Lung (tissue), 12 donors: ENCODE measurements around the gene CCDC106. TPM values are rescaled to one million over a fixed set of nuclear protein-coding genes. Genes with fewer than 3 reads are reported as not detected.

Experiments
- ATAC-seq: fragments of 200-7000 bp; cut with Tn5 transposase; one replicate; pipeline ENCODE4 v1.9.1; 2020; ENCODE audit warnings: moderate number of reproducible peaks; ENCODE audit not compliant: insufficient read depth, low FRiP score
- DNase-seq, 3 donors: peaks; one replicate each; pipeline ENCODE4 v3.0.0-alpha.2; 2013 to 2017
- H3K27ac ChIP-seq, 2 donors: one replicate each; pipeline ENCODE4 v1.5.1; 2013; ENCODE audit warnings: mild to moderate bottlenecking in 2 of 2, moderate library complexity in 2 of 2, control low read depth in 1 of 2, inconsistent platforms in 1 of 2, low read depth in 1 of 2, low read length in 1 of 2
- H3K27me3 ChIP-seq, 3 donors: one replicate each; pipeline ENCODE4 v1.5.1; 2013; ENCODE audit warnings: low read length in 2 of 3; ENCODE audit not compliant: control insufficient read depth in 3 of 3, insufficient read depth in 3 of 3
- H3K36me3 ChIP-seq, 4 donors: one replicate each; pipeline ENCODE4 v1.5.1; 2013; ENCODE audit warnings: low read length in 4 of 4, mild to moderate bottlenecking in 1 of 4, moderate library complexity in 1 of 4; ENCODE audit not compliant: control insufficient read depth in 4 of 4, insufficient read depth in 4 of 4
- H3K4me1 ChIP-seq, 5 donors: one replicate each; pipeline ENCODE4 v1.5.1; 2013; ENCODE audit warnings: low read length in 5 of 5, mild to moderate bottlenecking in 2 of 5, moderate library complexity in 1 of 5; ENCODE audit not compliant: control insufficient read depth in 5 of 5, insufficient read depth in 5 of 5
- H3K4me3 ChIP-seq: one replicate; pipeline ENCODE4 v1.5.1; 2013; ENCODE audit warnings: mild to moderate bottlenecking, control low read depth, moderate library complexity
- H3K9ac ChIP-seq, 2 donors: one replicate each; pipeline ENCODE4 v1.5.1; 2013; ENCODE audit warnings: low read length in 2 of 2, control low read depth in 1 of 2; ENCODE audit not compliant: insufficient read depth in 1 of 2
- H3K9me3 ChIP-seq, 4 donors: one replicate each; pipeline ENCODE4 v1.5.1; 2013; ENCODE audit warnings: low read length in 3 of 4, mild to moderate bottlenecking in 1 of 4, moderate library complexity in 1 of 4; ENCODE audit not compliant: control insufficient read depth in 4 of 4, insufficient read depth in 3 of 4
- WGBS, 2 donors: extraction: QIAGEN DNeasy Blood & Tissue Kit; methylation state at CpG; one replicate each; pipeline ENCODE4 v1.1.7; 2013; 5-methylcytosine and 5-hydroxymethylcytosine counted together
- polyA plus RNA-seq, 2 donors: library from polyadenylated mRNA; stranded (reverse); fragments of 200-250 nt; gene quantifications; one replicate each; pipeline ENCODE4 v1.2.1, GENCODE V29; 2013
- total RNA-seq, 2 donors: library from RNA; depleted of rRNA in 1 of 2; stranded (reverse); fragments of >200 nt in 1 of 2; gene quantifications; one replicate each; pipeline ENCODE4 v1.2.1, GENCODE V29; 2014 to 2021
- TF ChIP-seq, protein P1 (sequence below): IDR thresholded peaks from 2 replicates; pipeline ENCODE4 v1.5.1; 2012; ENCODE audit warnings: mild to moderate bottlenecking; ENCODE audit errors: control extremely low read depth, extremely low read depth
- donor health status: control.
- donor health status: control.
- donor health status: Bipolar disorder and iron deficiency.
- donor health status: healthy.
- donor health status: DM: yes; HTN: yes; CAD: no.

The CCDC106 gene
- total and polyA plus RNA-seq, 4 donors = 8.3 to 25.9 (median 14.3) TPM

DNA sequence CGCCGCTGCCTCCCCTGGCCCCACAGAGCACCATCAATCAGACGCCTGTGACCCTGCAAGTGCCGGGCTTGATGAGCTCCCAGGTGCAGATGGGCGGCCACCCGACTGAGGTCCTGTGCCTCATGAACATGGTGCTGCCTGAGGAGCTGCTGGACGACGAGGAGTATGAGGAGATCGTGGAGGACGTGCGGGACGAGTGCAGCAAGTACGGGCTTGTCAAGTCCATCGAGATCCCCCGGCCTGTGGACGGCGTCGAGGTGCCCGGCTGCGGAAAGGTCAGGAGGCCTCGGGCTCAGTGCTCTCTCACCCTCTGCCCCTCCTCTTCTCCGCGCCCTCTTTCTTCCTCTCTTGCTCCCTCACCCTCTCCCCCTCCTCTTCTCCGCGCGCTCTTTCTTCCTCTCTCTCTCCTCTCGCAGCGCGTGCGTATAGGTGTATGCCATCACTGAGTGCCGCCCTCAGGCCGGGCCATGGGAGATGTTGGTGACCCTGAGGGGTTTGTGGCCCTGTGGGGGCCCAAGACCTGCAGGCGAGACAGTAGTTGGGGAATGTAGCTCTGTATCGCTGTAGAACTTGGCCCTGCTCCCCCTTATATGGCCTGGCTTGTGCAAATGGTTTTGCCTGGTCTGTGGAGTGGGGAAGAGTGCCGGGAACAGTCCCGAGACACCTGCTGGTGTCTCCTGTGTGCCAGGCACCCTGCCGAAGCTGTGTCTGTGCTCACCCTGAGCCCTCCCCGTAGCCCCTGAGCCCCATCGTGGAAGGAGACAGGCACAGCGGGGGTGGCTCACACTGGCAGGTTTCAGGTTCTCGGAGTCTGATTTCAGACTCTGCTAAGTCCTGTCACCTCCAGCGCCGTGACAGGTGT is 21.6 kb downstream of the CCDC106 start:
- no peaks in the 10 kb centered on the region for H3K9me3 ChIP-seq
- H3K9ac ChIP-seq = no peak overlapping the region
- H3K27me3 ChIP-seq = no peaks in the 10 kb centered on the region
- H3K4me1 ChIP-seq = peaks cover 0 to 2% (median 0%) of the 10 kb centered on the region in 5 donors
- peaks cover 11 to 63% (median 39%) of the 10 kb centered on the region in 4 donors for H3K36me3 ChIP-seq
- H3K4me3 ChIP-seq = no peak overlapping the region
- TF ChIP-seq, protein P1, sequence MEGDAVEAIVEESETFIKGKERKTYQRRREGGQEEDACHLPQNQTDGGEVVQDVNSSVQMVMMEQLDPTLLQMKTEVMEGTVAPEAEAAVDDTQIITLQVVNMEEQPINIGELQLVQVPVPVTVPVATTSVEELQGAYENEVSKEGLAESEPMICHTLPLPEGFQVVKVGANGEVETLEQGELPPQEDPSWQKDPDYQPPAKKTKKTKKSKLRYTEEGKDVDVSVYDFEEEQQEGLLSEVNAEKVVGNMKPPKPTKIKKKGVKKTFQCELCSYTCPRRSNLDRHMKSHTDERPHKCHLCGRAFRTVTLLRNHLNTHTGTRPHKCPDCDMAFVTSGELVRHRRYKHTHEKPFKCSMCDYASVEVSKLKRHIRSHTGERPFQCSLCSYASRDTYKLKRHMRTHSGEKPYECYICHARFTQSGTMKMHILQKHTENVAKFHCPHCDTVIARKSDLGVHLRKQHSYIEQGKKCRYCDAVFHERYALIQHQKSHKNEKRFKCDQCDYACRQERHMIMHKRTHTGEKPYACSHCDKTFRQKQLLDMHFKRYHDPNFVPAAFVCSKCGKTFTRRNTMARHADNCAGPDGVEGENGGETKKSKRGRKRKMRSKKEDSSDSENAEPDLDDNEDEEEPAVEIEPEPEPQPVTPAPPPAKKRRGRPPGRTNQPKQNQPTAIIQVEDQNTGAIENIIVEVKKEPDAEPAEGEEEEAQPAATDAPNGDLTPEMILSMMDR = no peak
- H3K27ac ChIP-seq = no peak overlapping the region
- ATAC-seq = no peak
- 89% methylated on average over 43 of the region's 43 CpGs for WGBS, 2 donors
- no peak for DNase-seq

DNA sequence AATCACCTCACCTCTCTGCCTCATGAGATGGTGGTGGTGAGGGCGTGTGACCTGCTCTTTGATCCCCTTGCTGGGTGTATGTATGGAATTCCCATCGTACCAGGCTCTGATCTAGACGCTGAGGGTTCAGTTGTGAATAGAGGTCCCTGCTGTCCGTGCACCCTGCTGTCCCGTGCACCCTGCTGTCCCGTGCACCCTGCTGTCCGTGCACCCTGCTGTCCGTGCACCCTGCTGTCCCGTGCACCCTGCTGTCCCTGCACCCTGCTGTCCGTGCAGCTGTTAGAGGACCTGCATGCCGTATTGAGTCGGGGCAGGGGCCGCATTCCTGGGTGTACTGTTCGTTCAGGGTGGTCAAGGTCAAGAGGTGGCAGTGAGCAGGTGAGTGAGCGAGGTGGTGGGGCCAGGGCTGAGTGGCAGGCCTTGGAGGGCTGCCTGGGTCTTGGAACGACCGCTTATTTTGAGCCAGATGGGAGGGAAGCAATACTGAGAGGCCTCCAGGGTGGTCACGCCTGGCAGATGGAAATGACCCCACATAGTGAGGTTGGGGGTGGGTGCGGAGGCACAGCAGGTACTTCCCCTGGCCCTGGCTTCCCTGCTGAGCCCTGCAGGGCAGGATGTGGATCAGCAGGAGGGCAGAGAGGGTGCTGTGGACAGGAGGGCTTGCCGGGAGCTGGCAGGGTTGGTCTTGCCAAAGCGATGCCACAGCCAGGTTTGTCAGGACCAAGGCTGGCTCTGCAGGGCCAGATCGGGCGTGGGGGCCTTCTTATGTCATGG is 22.5 kb downstream of the CCDC106 start:
- ATAC-seq (no peak), DNase-seq (no peak)
- Histone ChIP-seq H3K36me3 (peaks cover 11 to 59% (median 37%) of the 10 kb centered on the region in 4 donors), H3K9me3 (no peaks in the 10 kb centered on the region), H3K4me1 (peaks cover 0 to 2% (median 0%) of the 10 kb centered on the region in 5 donors), H3K27ac (no peak overlapping the region), H3K4me3 (no peak overlapping the region), H3K9ac (no peak overlapping the region), H3K27me3 (no peaks in the 10 kb centered on the region)
- TF ChIP-seq, protein P1 = no peak
- WGBS, 2 donors = 81 to 84% methylated on average over 23 of the region's 23 CpGs

DNA sequence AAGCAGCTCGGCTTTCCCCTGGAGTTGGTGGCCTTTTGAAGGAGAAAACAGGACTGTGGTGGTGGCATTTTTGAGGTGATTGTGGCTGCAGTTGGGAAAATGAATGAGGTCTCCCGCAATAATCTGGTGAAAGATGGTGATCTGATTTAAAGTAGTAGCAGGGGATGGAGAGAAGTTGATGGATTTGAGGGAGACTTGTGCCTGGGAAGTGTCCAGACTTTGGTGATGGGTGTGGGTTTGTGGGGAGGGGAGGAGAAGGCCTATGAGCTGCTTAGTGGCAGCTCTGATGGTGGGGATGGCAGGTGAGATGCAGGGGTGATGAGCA is 23.0 kb downstream of the CCDC106 start:
- H3K27ac ChIP-seq = no peak overlapping the region
- H3K9me3 ChIP-seq = no peaks in the 10 kb centered on the region
- DNase-seq (no peak), ATAC-seq (no peak)
- H3K27me3 ChIP-seq = no peaks in the 10 kb centered on the region
- peaks cover 11 to 55% (median 36%) of the 10 kb centered on the region in 4 donors for H3K36me3 ChIP-seq
- no peak overlapping the region for H3K9ac ChIP-seq
- no peak overlapping the region for H3K4me3 ChIP-seq
- H3K4me1 ChIP-seq = peaks cover 0 to 4% (median 2%) of the 10 kb centered on the region in 5 donors
- TF ChIP-seq, protein P1 = no peak
- 84% methylated on average over 2 of the region's 2 CpGs for WGBS, 2 donors
